GM10248 (cell line): Measurements from ENCODE around the gene STK17B.

Source experiments
- CTCF ChIA-PET: fragments of 300-600 bp; sonication (Branson Sonifier 250); formaldehyde crosslinking; extraction: SDS; loops from one replicate; lab custom pipeline; 2021; ENCODE audit warnings: antibody characterized with exemption; lab: Yijun Ruan, JAX
- POLR2A ChIA-PET: fragments of 350-650 bp; sonication (Branson Sonifier 250); formaldehyde crosslinking; extraction: SDS; loops from one replicate; lab custom pipeline; 2020; ENCODE audit warnings: antibody characterized with exemption; lab: Yijun Ruan, JAX
- DNase-seq: peaks from one replicate; pipeline ENCODE4 v3.0.0; 2012; ENCODE audit errors: extremely low spot score
- TF ChIP-seq, protein P1 (sequence below): IDR thresholded peaks from 2 replicates; pipeline ENCODE4 v1.5.1; 2012; ENCODE audit warnings: mild to moderate bottlenecking, low read depth; ENCODE audit errors: extremely low read depth, missing control alignments, control extremely low read depth

STK17B gene

DNA sequence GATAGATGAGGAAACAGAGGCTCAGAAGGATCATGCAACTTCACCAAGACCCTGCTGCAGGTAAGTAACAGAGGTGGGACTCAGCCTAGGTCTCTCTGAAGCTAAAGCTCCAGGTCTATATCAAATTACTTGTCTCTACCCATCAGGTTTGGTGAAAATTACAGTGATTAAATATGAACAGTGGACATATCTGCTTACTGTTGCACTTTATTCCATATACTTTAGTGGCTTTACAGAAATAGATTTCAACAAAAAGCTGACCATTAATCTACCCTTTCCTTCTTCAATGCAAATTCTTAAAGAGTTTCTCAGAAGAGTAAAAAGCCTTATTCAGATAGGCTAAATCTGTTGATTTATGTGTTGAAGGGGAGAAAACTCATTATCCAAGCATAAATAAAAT, 42.8 kb upstream of the STK17B start:
- ChIA-PET CTCF (interaction anchor here (0.8 to 1.8 kb wide), 12 partner anchors 9 to 378 kb away, joined by 3 to 5 read pairs (median 3); no protein-coding TSS in a partner anchor), POLR2A (no interaction called here)
- DNase-seq = no peak
- TF ChIP-seq, protein P1, sequence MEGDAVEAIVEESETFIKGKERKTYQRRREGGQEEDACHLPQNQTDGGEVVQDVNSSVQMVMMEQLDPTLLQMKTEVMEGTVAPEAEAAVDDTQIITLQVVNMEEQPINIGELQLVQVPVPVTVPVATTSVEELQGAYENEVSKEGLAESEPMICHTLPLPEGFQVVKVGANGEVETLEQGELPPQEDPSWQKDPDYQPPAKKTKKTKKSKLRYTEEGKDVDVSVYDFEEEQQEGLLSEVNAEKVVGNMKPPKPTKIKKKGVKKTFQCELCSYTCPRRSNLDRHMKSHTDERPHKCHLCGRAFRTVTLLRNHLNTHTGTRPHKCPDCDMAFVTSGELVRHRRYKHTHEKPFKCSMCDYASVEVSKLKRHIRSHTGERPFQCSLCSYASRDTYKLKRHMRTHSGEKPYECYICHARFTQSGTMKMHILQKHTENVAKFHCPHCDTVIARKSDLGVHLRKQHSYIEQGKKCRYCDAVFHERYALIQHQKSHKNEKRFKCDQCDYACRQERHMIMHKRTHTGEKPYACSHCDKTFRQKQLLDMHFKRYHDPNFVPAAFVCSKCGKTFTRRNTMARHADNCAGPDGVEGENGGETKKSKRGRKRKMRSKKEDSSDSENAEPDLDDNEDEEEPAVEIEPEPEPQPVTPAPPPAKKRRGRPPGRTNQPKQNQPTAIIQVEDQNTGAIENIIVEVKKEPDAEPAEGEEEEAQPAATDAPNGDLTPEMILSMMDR = no peak

DNA sequence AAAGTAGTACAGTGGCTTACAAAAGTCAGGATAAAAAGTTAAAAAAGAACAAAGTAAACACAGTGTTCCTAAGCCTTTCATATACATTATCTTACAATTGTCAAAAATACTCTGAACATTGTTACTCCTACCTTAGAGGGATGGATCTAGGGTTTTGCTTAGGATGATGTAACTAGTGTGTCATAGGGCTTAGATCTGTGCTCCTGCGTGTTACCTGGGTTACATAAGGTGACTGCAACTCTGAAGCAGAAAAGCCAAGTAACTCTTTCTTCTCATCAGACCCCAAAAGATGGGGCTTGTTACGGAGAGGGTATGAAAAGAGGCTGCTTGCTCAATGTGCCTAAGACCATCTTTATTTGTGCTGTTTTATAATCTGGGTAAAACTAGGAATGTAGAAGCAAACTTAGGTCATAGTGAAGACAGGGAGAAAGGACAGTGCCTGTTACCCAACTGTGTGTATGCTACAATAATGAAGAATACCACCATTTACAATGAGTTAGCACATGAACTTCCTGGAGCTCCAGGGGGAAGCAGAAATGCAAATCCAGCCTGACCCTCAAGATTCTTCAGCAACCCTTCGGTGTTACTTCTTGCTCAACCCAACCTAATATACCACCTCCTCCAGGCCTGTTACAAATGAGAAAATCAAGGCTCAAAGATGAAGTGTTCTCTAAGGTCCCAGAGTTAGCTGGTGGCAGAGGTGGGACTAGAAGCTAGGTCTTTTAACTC, 42.0 kb upstream of the STK17B start:
- no peak for DNase-seq
- CTCF ChIA-PET = interaction anchor here (1.0 to 1.8 kb wide), 6 partner anchors 9 to 134 kb away, joined by 3 to 5 read pairs (median 3); no protein-coding TSS in a partner anchor
- TF ChIP-seq, protein P1 = no peak
- POLR2A ChIA-PET = no interaction called here

DNA sequence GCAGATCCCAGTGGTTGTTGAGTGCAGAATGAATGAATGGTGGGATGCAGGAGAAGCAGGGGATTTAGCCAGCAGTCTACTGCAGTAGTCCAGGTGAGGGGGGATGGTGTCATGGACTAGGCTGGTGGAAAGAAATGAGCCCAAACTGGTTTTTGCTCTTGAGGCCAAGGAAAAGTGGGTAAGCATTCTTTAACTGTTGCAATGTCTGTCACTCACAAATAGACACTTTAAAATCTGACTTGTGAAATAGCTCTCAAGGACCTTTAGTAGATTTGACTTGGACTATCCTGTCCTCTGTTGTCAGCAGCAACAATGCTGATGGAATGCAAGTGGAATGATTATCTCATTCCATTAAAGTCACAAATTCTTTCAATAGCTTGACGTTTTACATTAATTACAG, 37.5 kb upstream of the STK17B start:
- DNase-seq = no peak
- POLR2A ChIA-PET = no interaction called here
- CTCF ChIA-PET = interaction anchor here (1.0 kb wide), 1 partner anchor 244 kb away, joined by 3 read pairs; no protein-coding TSS in a partner anchor
- TF ChIP-seq, protein P1 = no peak

DNA sequence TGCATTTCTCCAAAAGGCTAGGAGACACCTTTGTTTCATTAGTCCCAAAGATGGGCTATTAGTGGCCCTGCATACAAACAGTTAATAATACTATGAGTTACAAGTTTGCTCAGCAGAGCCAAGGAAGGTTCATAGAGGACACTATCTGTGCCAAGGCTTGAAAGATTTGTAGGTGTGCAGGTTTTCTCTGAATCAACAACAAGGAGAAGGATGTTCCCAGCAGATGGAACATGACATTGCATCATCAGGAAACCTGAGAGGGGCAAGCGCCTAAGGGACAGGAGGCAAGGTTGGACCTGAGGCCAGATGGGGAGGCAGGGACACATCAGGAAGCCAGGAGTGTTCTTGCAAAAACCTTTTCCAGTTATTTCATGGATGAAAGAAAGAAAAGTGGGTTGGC, 35.4 kb upstream of the STK17B start:
- CTCF ChIA-PET = no interaction called here
- DNase-seq = no peak
- TF ChIP-seq, protein P1 = no peak
- POLR2A ChIA-PET = no interaction called here

DNA sequence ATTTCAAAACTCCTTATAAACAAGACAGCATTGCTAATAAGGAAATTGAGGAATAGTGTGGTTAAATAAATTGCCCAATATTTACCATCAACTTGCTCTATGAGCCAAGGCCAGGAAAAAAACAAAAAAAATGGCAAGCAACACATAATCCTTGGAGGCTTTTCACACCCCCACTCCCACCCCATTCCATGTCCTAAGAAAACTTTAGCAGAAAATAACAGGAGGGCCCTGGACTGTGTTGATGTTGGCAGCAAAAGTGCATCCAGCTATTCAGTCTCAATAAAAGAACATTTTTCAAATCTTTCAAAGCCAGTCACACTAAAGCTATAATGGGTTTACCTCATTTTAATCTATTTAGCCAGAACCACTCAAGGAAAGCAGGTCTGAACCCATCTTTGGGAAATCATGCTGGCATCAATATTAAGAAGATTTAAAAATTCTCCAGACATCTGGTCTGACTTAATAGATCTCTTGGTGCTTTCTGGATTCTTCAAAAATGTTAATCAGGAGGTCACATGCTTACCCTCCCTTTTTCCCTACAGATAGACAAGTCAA, 34.6 kb upstream of the STK17B start:
- POLR2A ChIA-PET = no interaction called here
- CTCF ChIA-PET = interaction anchor here (0.8 to 2.7 kb wide), 7 partner anchors 10 to 139 kb away, joined by 3 to 14 read pairs (median 4); no protein-coding TSS in a partner anchor

More for the DNA sequence above, 34.6 kb upstream of the STK17B start:
- no peak for DNase-seq
- TF ChIP-seq, protein P1 = no peak
